Activated effector memory CD4-positive, alpha-beta T cell treated with anti-CD3 and anti-CD28 coated beads, Interleukin-2, amount 50 U/mL, for 16 hours (primary cell): Measurements from ENCODE around the gene COA1.
"Not testable (repeated sequence)": the region's sequence is repeated elsewhere in the genome, so short reads cannot be mapped to it uniquely, and the experiment has no call there.

Experiments used
- DNase-seq: peaks from one replicate; pipeline ENCODE4 v3.0.0-alpha.2; 2020

Gene COA1

GRCh38 chr7:43621729-43622448 is 107.4 kb downstream of the COA1 start:
- DNase-seq, result no peak

- DNase-seq, result no peak
Observed at GRCh38 chr7:43619213-43620012, 109.9 kb downstream of the COA1 start.

GRCh38 chr7:43618073-43618472 is 111.2 kb downstream of the COA1 start:
- no peak for DNase-seq

GRCh38 chr7:43616977-43617376 is 112.3 kb downstream of the COA1 start:
- no peak for DNase-seq

- DNase-seq, result no peak
Observed at GRCh38 chr7:43615558-43616145, 113.7 kb downstream of the COA1 start.

GRCh38 chr7:43612599-43613589 is 116.4 kb downstream of the COA1 start:
- DNase-seq, result no peak

GRCh38 chr7:43612128-43612527 is 117.2 kb downstream of the COA1 start:
- no peak for DNase-seq

- no peak for DNase-seq
Observed at GRCh38 chr7:43609097-43609496, 120.2 kb downstream of the COA1 start.

- DNase-seq, result no peak
Observed at GRCh38 chr7:43604251-43604650, 125.1 kb downstream of the COA1 start.

- no peak for DNase-seq
Observed at GRCh38 chr7:43602256-43602655, 127.1 kb downstream of the COA1 start.

- DNase-seq, result no peak
Observed at GRCh38 chr7:43600056-43600455, 129.3 kb downstream of the COA1 start.

GRCh38 chr7:43596426-43596825 is 132.9 kb downstream of the COA1 start:
- DNase-seq, result not testable (repeated sequence)

GRCh38 chr7:43594020-43594419 is 135.3 kb downstream of the COA1 start:
- DNase-seq, result no peak

GRCh38 chr7:43593010-43593409 is 136.3 kb downstream of the COA1 start:
- no peak for DNase-seq

- DNase-seq, result no peak
Observed at GRCh38 chr7:43592326-43592725, 137.0 kb downstream of the COA1 start.

- DNase-seq, result no peak
Observed at GRCh38 chr7:43591558-43592180, 137.7 kb downstream of the COA1 start.

GRCh38 chr7:43590862-43591557 is 138.3 kb downstream of the COA1 start:
- no peak for DNase-seq

GRCh38 chr7:43589728-43590127 is 139.6 kb downstream of the COA1 start:
- DNase-seq, result no peak
